ENCODE measurements around the gene MKS1. TPM values are rescaled to one million over a fixed set of nuclear protein-coding genes. Genes with fewer than 3 reads are reported as not detected.
A peak's percentile ranks its signal among the peaks of the same experiment; 100 is the strongest.

MKS1 gene
- polyA plus RNA-seq, 4 donors: 27.7 to 56.0 (median 43.1) TPM

- no peak for DNase-seq (ENCODE audit: low read depth in 4 of 4, low spot score in 3 of 4)
These were observed 13.1 kb downstream of the MKS1 start for GRCh38 chr17:58205936-58206335.

GRCh38 chr17:58204796-58205195 is 14.3 kb downstream of the MKS1 start:
- no peak for DNase-seq (ENCODE audit: low read depth in 4 of 4, low spot score in 3 of 4)

- no peak for DNase-seq (ENCODE audit: low read depth in 4 of 4, low spot score in 3 of 4)
These were observed 16.2 kb downstream of the MKS1 start for GRCh38 chr17:58202859-58203258.

GRCh38 chr17:58200024-58200633 is 18.9 kb downstream of the MKS1 start:
- DNase-seq (ENCODE audit: low read depth in 4 of 4, low spot score in 3 of 4): peak in 1 of 4 donors; percentile 6

GRCh38 chr17:58196610-58197009 is 22.4 kb downstream of the MKS1 start:
- no peak for DNase-seq (ENCODE audit: low read depth in 4 of 4, low spot score in 3 of 4)

GRCh38 chr17:58195518-58196123 is 23.4 kb downstream of the MKS1 start:
- no peak for DNase-seq (ENCODE audit: low read depth in 4 of 4, low spot score in 3 of 4)

- DNase-seq (ENCODE audit: low read depth in 4 of 4, low spot score in 3 of 4): no peak
These were observed 25.3 kb downstream of the MKS1 start for GRCh38 chr17:58193641-58194255.

GRCh38 chr17:58192612-58193011 is 26.4 kb downstream of the MKS1 start, which contains the start of gene EPX:
Gene EPX (plus strand): TSS chr17:58192726. CDS start chr17:58192847, 121 bp downstream.
- no peak for DNase-seq (ENCODE audit: low read depth in 4 of 4, low spot score in 3 of 4)

- DNase-seq (ENCODE audit: low read depth in 4 of 4, low spot score in 3 of 4): no peak
These were observed 27.7 kb downstream of the MKS1 start for GRCh38 chr17:58191241-58191896.

- no peak for DNase-seq (ENCODE audit: low read depth in 4 of 4, low spot score in 3 of 4)
These were observed 29.5 kb downstream of the MKS1 start for GRCh38 chr17:58189436-58190146.

GRCh38 chr17:58187675-58188074 is 31.4 kb downstream of the MKS1 start:
- DNase-seq (ENCODE audit: low read depth in 4 of 4, low spot score in 3 of 4): no peak

GRCh38 chr17:58187063-58187462 is 32.0 kb downstream of the MKS1 start:
- no peak for DNase-seq (ENCODE audit: low read depth in 4 of 4, low spot score in 3 of 4)

GRCh38 chr17:58186591-58186990 is 32.5 kb downstream of the MKS1 start:
- no peak for DNase-seq (ENCODE audit: low read depth in 4 of 4, low spot score in 3 of 4)

GRCh38 chr17:58184986-58185761 is 33.9 kb downstream of the MKS1 start:
- DNase-seq (ENCODE audit: low read depth in 4 of 4, low spot score in 3 of 4): no peak

- DNase-seq (ENCODE audit: low read depth in 4 of 4, low spot score in 3 of 4): no peak
These were observed 34.6 kb downstream of the MKS1 start for GRCh38 chr17:58184308-58184985.

GRCh38 chr17:58183514-58183913 is 35.5 kb downstream of the MKS1 start:
- DNase-seq (ENCODE audit: low read depth in 4 of 4, low spot score in 3 of 4): no peak

- DNase-seq (ENCODE audit: low read depth in 4 of 4, low spot score in 3 of 4): no peak
These were observed 37.3 kb downstream of the MKS1 start for GRCh38 chr17:58181796-58182195.

- no peak for DNase-seq (ENCODE audit: low read depth in 4 of 4, low spot score in 3 of 4)
These were observed 42.9 kb downstream of the MKS1 start for GRCh38 chr17:58176200-58176599.

GRCh38 chr17:58174871-58175270 is 44.2 kb downstream of the MKS1 start:
- no peak for DNase-seq (ENCODE audit: low read depth in 4 of 4, low spot score in 3 of 4)
